HG03469 (cell line): Measurements from ENCODE around the gene CRHBP.
"Not testable (repeated sequence)": the region's sequence is repeated elsewhere in the genome, so short reads cannot be mapped to it uniquely, and the experiment has no call there.

ENCODE experiments used
- ATAC-seq: cut with Tn5 transposase; IDR thresholded peaks from one replicate; pipeline ENCODE4 v1.9.1; 2021; ENCODE audit warnings: mild to moderate bottlenecking, moderate library complexity, moderate number of reproducible peaks; ENCODE audit not compliant: unreplicated experiment

CRHBP gene

GRCh38 chr5:76958991-76959767 is 6.3 kb downstream of the CRHBP start:
- no peak for ATAC-seq

GRCh38 chr5:76960004-76960625 is 7.3 kb downstream of the CRHBP start:
- no peak for ATAC-seq

- no peak for ATAC-seq
These were observed 11.2 kb downstream of the CRHBP start for GRCh38 chr5:76964060-76964459.

- no peak for ATAC-seq
These were observed 18.7 kb downstream of the CRHBP start for GRCh38 chr5:76971511-76971910.

- ATAC-seq, result no peak
These were observed 19.8 kb downstream of the CRHBP start for GRCh38 chr5:76972689-76973088.

- ATAC-seq, result no peak
These were observed 21.9 kb downstream of the CRHBP start for GRCh38 chr5:76974785-76975184.

- ATAC-seq, result no peak
These were observed 26.0 kb downstream of the CRHBP start for GRCh38 chr5:76978869-76979268.

GRCh38 chr5:76980518-76981144 is 27.8 kb downstream of the CRHBP start:
- no peak for ATAC-seq

- no peak for ATAC-seq
These were observed 29.6 kb downstream of the CRHBP start for GRCh38 chr5:76982450-76982849.

GRCh38 chr5:76983468-76983867 is 30.6 kb downstream of the CRHBP start:
- ATAC-seq, result no peak

- ATAC-seq, result no peak
These were observed 34.1 kb downstream of the CRHBP start for GRCh38 chr5:76986825-76987526.

- no peak for ATAC-seq
These were observed 38.1 kb downstream of the CRHBP start for GRCh38 chr5:76990899-76991459.

GRCh38 chr5:76993436-76993835 is 40.6 kb downstream of the CRHBP start:
- ATAC-seq, result not testable (repeated sequence)

GRCh38 chr5:76994337-76994736 is 41.5 kb downstream of the CRHBP start:
- no peak for ATAC-seq

- ATAC-seq, result not testable (repeated sequence)
These were observed 45.4 kb downstream of the CRHBP start for GRCh38 chr5:76998251-76998650.

GRCh38 chr5:76999451-76999850 is 46.6 kb downstream of the CRHBP start:
- no peak for ATAC-seq

GRCh38 chr5:77003246-77003645 is 50.4 kb downstream of the CRHBP start:
- ATAC-seq, result no peak

GRCh38 chr5:77006124-77006523 is 53.3 kb downstream of the CRHBP start:
- ATAC-seq, result no peak

- ATAC-seq, result no peak
These were observed 55.6 kb downstream of the CRHBP start for GRCh38 chr5:77008413-77008812.

- no peak for ATAC-seq
These were observed 57.4 kb downstream of the CRHBP start for GRCh38 chr5:77010243-77010642.

- no peak for ATAC-seq
These were observed 58.7 kb downstream of the CRHBP start for GRCh38 chr5:77011498-77011897.
